Measurements from ENCODE around the gene ZNHIT1. TPM values are rescaled to one million over a fixed set of nuclear protein-coding genes. Genes with fewer than 3 reads are reported as not detected.
"Not testable (repeated sequence)": the region's sequence is repeated elsewhere in the genome, so short reads cannot be mapped to it uniquely, and the experiment has no call there.

ZNHIT1 gene
- total RNA-seq, 2 experiments from 2014 or later = 56.6 to 57.1 TPM

- DNase-seq; H3K4me3 Mint-ChIP-seq; H3K9me3 Mint-ChIP-seq (ENCODE audit: low read depth); ATAC-seq; H3K27ac Mint-ChIP-seq; H3K36me3 Mint-ChIP-seq; H3K4me1 Mint-ChIP-seq; CTCF ChIA-PET: not testable (repeated sequence)
- H3K27me3 Mint-ChIP-seq = peaks cover 42% of the 10 kb centered on the region
These were observed 18.4 kb upstream of the ZNHIT1 start for GRCh38 chr7:101199522-101199921.

- Mint-ChIP-seq H3K27me3 (peaks cover 42% of the 10 kb centered on the region), H3K36me3 (no peaks in the 10 kb centered on the region), H3K4me3 (no peak overlapping the region), H3K9me3 (ENCODE audit: low read depth) (no peaks in the 10 kb centered on the region), H3K4me1 (peaks cover 4% of the 10 kb centered on the region), H3K27ac (no peak overlapping the region)
- no peak for DNase-seq
- no peak for ATAC-seq
- CTCF ChIA-PET = interaction anchor here (0.7 to 1.5 kb wide), 3 partner anchors 17 to 97 kb away, joined by 3 to 4 read pairs (median 3); partner anchors contain the start of genes PLOD3 and ZNHIT1
These were observed 17.5 kb upstream of the ZNHIT1 start for GRCh38 chr7:101200504-101200861.

DNA sequence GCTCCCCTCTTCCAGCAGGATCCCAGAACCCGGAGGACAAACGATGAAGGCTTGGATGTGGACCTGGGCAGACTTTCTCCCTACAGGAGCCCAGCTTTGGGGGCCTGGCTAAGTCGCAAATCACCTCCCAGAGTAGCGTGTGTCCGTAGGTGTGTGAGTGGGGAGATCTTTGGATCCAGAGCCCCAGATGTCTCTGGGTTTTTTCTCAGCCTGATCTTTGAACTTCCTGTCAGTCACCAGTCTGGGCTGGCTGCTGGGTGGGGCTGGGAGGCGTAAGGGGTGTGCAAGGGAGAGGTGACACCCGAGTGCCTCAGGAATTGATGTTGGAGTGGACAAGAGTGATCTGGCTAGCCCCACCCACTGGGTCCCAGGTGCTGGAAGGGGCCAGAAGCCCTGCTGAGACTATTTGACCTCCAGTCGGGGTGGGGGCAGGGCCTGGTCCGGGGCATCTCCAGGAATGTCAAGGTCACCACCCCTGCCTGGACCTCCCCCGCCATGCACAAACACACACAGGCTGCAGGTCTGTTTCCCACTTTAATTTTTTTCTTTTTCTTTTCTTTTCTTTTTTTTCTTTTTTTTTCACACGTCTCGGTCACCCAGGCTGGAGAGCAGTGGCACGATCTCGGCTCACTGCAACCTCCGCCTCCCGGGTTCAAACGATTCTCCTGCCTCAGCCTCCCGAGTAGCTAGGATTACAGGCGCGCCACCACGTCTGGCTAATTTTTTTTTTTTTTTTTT, 16.9 kb upstream of the ZNHIT1 start, which contains the start of gene MOGAT3:
Gene MOGAT3, minus strand, starts transcription at position 175 of the 738 bp plus-strand sequence. CDS start 182 bp downstream, outside the sequence.
- no peaks in the 10 kb centered on the region for H3K36me3 Mint-ChIP-seq
- CTCF ChIA-PET = interaction anchor here (0.9 to 3.5 kb wide), 3 partner anchors 8 to 57 kb away, joined by 3 to 18 read pairs (median 4); partner anchors contain the start of genes PLOD3 and ZNHIT1
- peaks cover 42% of the 10 kb centered on the region for H3K27me3 Mint-ChIP-seq
- no peaks in the 10 kb centered on the region for H3K9me3 Mint-ChIP-seq (ENCODE audit: low read depth)
- ATAC-seq (no peak), DNase-seq (no peak)
- no peak within 1 kb of the TSS for H3K27ac Mint-ChIP-seq
- peaks cover 4% of the 10 kb centered on the region for H3K4me1 Mint-ChIP-seq
- H3K4me3 Mint-ChIP-seq = no peak within 1 kb of the TSS

DNA sequence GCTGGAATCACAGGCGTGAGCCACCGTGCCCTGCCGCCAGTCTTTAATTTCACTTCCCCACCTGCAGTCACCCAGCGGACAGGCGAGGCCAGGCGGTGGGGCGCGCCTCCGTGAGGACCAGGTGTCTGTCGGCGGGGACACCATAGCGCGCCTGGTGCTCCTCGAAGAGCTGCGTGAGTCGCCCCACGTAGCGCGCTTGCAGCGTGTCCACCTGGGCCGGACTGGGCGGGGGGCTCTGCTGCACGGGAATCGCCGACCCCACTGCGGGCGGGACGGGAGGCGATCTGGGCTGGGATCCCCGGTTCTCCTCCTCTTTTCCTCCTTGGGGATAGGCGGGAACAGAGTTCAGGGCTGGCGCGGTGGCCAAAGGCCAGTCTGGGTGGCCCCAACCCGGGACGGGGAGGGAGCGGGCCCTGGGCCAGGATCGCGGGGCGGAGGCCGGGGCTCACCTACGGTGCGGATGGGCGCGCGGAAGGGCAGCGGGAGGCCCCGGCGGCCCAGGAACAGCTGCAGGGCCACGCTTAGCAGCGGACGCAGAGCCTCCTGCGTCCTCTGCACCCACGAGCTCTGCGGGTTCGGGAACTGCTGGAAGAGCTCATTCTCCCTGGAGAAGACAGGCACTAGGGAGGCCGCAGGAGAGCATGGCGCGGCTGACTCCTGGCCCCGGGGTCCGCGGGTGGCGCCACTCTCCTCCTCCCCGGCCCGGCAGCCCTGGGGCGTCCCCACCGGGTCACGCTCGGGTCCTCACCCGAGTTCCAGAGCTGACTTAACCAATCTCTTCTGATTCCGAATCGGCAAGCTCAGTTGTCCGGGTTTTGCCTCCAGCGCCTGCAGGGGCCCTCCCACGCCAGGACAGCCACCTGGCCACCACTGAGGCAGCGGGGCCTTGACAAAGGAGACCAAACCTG, 16.0 kb upstream of the ZNHIT1 start:
- no peak for ATAC-seq
- no peak overlapping the region for H3K4me3 Mint-ChIP-seq
- H3K9me3 Mint-ChIP-seq (ENCODE audit: low read depth) = no peaks in the 10 kb centered on the region
- H3K27ac Mint-ChIP-seq = no peak overlapping the region
- peaks cover 42% of the 10 kb centered on the region for H3K27me3 Mint-ChIP-seq
- peaks cover 4% of the 10 kb centered on the region for H3K4me1 Mint-ChIP-seq
- DNase-seq = no peak
- no peaks in the 10 kb centered on the region for H3K36me3 Mint-ChIP-seq
- CTCF ChIA-PET = interaction anchor here (0.7 to 3.5 kb wide), 5 partner anchors 9 to 43 kb away, joined by 3 to 18 read pairs (median 3); partner anchors contain the start of genes FIS1, PLOD3 and ZNHIT1

GRCh38 chr7:101202603-101202918, 15.4 kb upstream of the ZNHIT1 start:
- Mint-ChIP-seq H3K9me3 (ENCODE audit: low read depth) (no peaks in the 10 kb centered on the region), H3K4me1 (peaks cover 4% of the 10 kb centered on the region), H3K27me3 (peaks cover 42% of the 10 kb centered on the region), H3K4me3 (no peak overlapping the region), H3K27ac (no peak overlapping the region), H3K36me3 (no peaks in the 10 kb centered on the region)
- ATAC-seq (no peak), DNase-seq (no peak)
- CTCF ChIA-PET = interaction anchor here (0.7 to 3.5 kb wide), 4 partner anchors 10 to 42 kb away, joined by 3 to 18 read pairs (median 3); partner anchors contain the start of gene FIS1

DNA sequence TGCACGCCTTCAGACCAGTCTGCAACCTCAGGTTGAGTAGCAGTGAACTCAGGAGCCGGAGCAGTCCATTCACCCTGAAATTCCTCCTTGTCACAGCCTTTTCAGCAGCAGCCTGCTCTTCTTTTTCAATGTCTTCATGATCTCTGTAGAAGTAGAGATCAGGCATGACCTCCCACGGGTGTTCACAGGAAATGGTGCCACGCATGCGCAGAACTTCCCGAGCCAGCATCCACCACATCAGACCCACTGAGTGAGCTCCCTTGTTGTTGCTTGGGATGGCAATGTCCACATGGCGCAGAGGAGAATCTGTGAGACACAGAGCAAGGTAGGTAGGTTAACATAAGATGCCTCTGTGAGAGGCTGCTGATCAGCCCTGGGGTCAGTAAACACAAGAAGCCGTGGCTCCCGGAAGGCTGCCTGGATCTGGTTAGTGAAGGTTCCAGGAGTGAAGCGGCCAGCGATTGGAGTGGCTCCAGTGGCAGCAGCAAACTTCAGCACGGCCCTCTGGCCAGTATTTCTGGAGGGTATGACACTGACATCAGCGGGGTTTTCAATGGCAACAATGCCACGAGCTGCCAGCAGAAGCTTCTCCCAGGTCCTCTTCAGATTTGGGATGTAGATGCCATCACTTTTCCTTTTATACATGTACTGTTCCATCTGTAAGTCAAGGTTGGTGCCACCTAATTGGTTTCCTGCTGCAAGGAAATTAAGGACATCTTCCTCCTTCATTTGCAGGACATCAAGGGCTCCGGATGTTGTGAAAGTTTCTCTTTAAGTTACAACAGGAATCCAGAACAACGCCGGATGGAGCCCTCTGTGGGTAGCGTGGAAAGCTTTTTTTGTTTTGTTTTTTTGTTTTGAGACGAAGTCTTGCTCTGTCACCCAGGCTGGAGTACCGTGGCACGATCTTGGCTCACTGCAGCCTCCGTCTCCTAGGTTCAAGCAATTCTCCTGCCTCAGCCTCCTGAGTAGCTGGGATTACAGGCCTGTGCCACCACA, 13.9 kb upstream of the ZNHIT1 start:
- DNase-seq; ATAC-seq; H3K9me3 Mint-ChIP-seq (ENCODE audit: low read depth); H3K4me3 Mint-ChIP-seq; H3K27ac Mint-ChIP-seq; H3K36me3 Mint-ChIP-seq; H3K4me1 Mint-ChIP-seq: not testable (repeated sequence)
- H3K27me3 Mint-ChIP-seq = peaks cover 39% of the 10 kb centered on the region
- CTCF ChIA-PET = interaction anchor here (1.0 to 3.5 kb wide), 4 partner anchors 11 to 79 kb away, joined by 4 to 18 read pairs (median 6); partner anchors contain the start of gene PLOD3

- DNase-seq (no peak), ATAC-seq (no peak)
- no peaks in the 10 kb centered on the region for H3K9me3 Mint-ChIP-seq (ENCODE audit: low read depth)
- H3K4me1 Mint-ChIP-seq = no peaks in the 10 kb centered on the region
- H3K4me3 Mint-ChIP-seq = no peak overlapping the region
- peaks cover 27% of the 10 kb centered on the region for H3K27me3 Mint-ChIP-seq
- no peaks in the 10 kb centered on the region for H3K36me3 Mint-ChIP-seq
- CTCF ChIA-PET = interaction anchor here (0.6 to 1.5 kb wide), 3 partner anchors 12 to 14 kb away, joined by 3 to 4 read pairs (median 4); partner anchors contain the start of genes PLOD3 and ZNHIT1
- no peak overlapping the region for H3K27ac Mint-ChIP-seq
These were observed 11.9 kb upstream of the ZNHIT1 start for GRCh38 chr7:101205901-101206664.

GRCh38 chr7:101206665-101207042, 11.3 kb upstream of the ZNHIT1 start:
- Mint-ChIP-seq H3K36me3 (no peaks in the 10 kb centered on the region), H3K27me3 (peaks cover 21% of the 10 kb centered on the region), H3K27ac (no peak overlapping the region), H3K4me3 (no peak overlapping the region), H3K4me1 (no peaks in the 10 kb centered on the region), H3K9me3 (ENCODE audit: low read depth) (no peaks in the 10 kb centered on the region)
- ATAC-seq (no peak), DNase-seq (no peak)
- CTCF ChIA-PET = no interaction called here

DNA sequence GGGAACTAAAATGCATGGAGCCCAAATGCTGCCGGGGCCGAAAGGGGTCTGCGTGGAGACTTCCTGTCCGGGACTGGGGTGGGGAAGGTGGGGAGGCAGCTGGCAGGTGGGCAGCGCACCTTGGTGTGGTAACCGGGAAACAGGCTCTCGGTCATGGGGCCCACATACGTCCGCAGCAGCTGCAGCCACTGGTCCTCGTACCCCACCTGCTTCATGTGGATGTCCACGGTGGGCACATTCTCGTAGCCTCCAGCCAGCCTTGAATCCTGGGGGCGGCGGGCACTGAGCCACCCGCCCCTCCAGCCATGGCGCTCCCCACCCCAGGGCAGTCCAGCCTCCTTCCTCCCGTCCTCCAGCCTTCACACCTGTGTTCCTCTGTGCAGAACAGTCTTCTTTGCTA, 10.5 kb upstream of the ZNHIT1 start:
- ATAC-seq (no peak), DNase-seq (no peak)
- H3K9me3 Mint-ChIP-seq (ENCODE audit: low read depth) = no peaks in the 10 kb centered on the region
- no peak overlapping the region for H3K27ac Mint-ChIP-seq
- H3K4me1 Mint-ChIP-seq = no peaks in the 10 kb centered on the region
- no peak overlapping the region for H3K4me3 Mint-ChIP-seq
- no peaks in the 10 kb centered on the region for H3K36me3 Mint-ChIP-seq
- CTCF ChIA-PET = interaction anchor here (1.0 to 1.4 kb wide), 3 partner anchors 10 to 320 kb away, joined by 3 read pairs; partner anchors contain the start of genes PLOD3 and ZNHIT1
- H3K27me3 Mint-ChIP-seq = peaks cover 15% of the 10 kb centered on the region

GRCh38 chr7:101208794-101209193, 9.2 kb upstream of the ZNHIT1 start:
- no peak overlapping the region for H3K4me3 Mint-ChIP-seq
- no peak for ATAC-seq
- H3K4me1 Mint-ChIP-seq = no peaks in the 10 kb centered on the region
- no peaks in the 10 kb centered on the region for H3K9me3 Mint-ChIP-seq (ENCODE audit: low read depth)
- H3K27me3 Mint-ChIP-seq = peaks cover 5% of the 10 kb centered on the region
- H3K27ac Mint-ChIP-seq = no peak overlapping the region
- no peak for DNase-seq
- H3K36me3 Mint-ChIP-seq = no peaks in the 10 kb centered on the region
- CTCF ChIA-PET = interaction anchor here (0.7 to 1.4 kb wide), 2 partner anchors 16 to 17 kb away, joined by 3 to 4 read pairs; no protein-coding TSS in a partner anchor

- H3K9me3 Mint-ChIP-seq (ENCODE audit: low read depth) = no peaks in the 10 kb centered on the region
- H3K27ac Mint-ChIP-seq = no peak overlapping the region
- no peak overlapping the region for H3K4me3 Mint-ChIP-seq
- ATAC-seq (no peak), DNase-seq (no peak)
- no peaks in the 10 kb centered on the region for H3K4me1 Mint-ChIP-seq
- no peaks in the 10 kb centered on the region for H3K36me3 Mint-ChIP-seq
- H3K27me3 Mint-ChIP-seq = no peaks in the 10 kb centered on the region
- CTCF ChIA-PET = interaction anchor here (0.5 to 1.3 kb wide), 3 partner anchors 17 to 67 kb away, joined by 3 to 4 read pairs (median 3); no protein-coding TSS in a partner anchor
These were observed 7.8 kb upstream of the ZNHIT1 start for GRCh38 chr7:101210143-101210542.

- CTCF ChIA-PET = interaction anchor here (1.1 to 1.6 kb wide), 3 partner anchors 67 to 71 kb away, joined by 3 to 5 read pairs (median 4); no protein-coding TSS in a partner anchor
- DNase-seq = no peak
- H3K36me3 Mint-ChIP-seq = peaks cover 4% of the 10 kb centered on the region
- no peak overlapping the region for H3K4me3 Mint-ChIP-seq
- ATAC-seq = no peak
- H3K27ac Mint-ChIP-seq = no peak overlapping the region
- H3K9me3 Mint-ChIP-seq (ENCODE audit: low read depth) = no peaks in the 10 kb centered on the region
- H3K4me1 Mint-ChIP-seq = peaks cover 5% of the 10 kb centered on the region
- no peaks in the 10 kb centered on the region for H3K27me3 Mint-ChIP-seq
These were observed 6.5 kb upstream of the ZNHIT1 start for GRCh38 chr7:101211501-101211900.
